ENCODE data around the gene WDFY2. TPM values are rescaled to one million over a fixed set of nuclear protein-coding genes. Genes with fewer than 3 reads are reported as not detected.

The WDFY2 gene
- total and polyA plus RNA-seq, 10 of the 15 experiments (the other 5 are each of a cell fraction or from before 2014, with no cell fraction given) = 2.1 to 13.0 (median 8.1) TPM

GRCh38 chr13:51782026-51782710 is 197.9 kb downstream of the WDFY2 start (continued):
- TF ChIP-seq BRCA1 (IDR thresholded peaks at IDR 0.05; ENCODE audit: low read depth, low read length) (no peak), POU2F2 (IDR thresholded peaks at IDR 0.05; ENCODE audit: borderline replicate concordance, low read depth, low read length) (no peak), ZNF592 (IDR thresholded peaks at IDR 0.05) (no peak), RAD51 (IDR thresholded peaks at IDR 0.05) (no peak), EGR1 (IDR thresholded peaks at IDR 0.05; ENCODE audit: borderline replicate concordance in 1 of 2, low read depth in 2 of 2, low read length in 2 of 2) (no peak)

GRCh38 chr13:51783428-51784094 is 199.3 kb downstream of the WDFY2 start:
- Histone ChIP-seq H3K79me2 (ENCODE audit: control insufficient read depth, insufficient read depth, low read length) (no peaks in the 10 kb centered on the region), H3K9ac (ENCODE audit: control insufficient read depth, insufficient read depth, low read length) (no peak overlapping the region), H3K4me3 (no peak overlapping the region), H3K27ac (ENCODE audit: control insufficient read depth, insufficient read depth) (no peak overlapping the region), H3K27me3 (replicated peaks in 1 of 2; ENCODE audit: control insufficient read depth in 2 of 2, insufficient read depth in 2 of 2, low read length in 1 of 2) (no peaks in the 10 kb centered on the region), H3K4me2 (ENCODE audit: control insufficient read depth, insufficient read depth) (no peak overlapping the region), H2AFZ (ENCODE audit: control insufficient read depth, low read depth, low read length) (no peak overlapping the region), H4K20me1 (ENCODE audit: control insufficient read depth, insufficient read depth) (no peaks in the 10 kb centered on the region), H3K9me3 (replicated peaks; ENCODE audit: control insufficient read depth, insufficient read depth, low read length) (no peaks in the 10 kb centered on the region), H3K4me1 (ENCODE audit: control insufficient read depth, insufficient read depth, low read length) (peaks cover 5% of the 10 kb centered on the region; the same call in 1 of the 2 replicates), H3K36me3 (ENCODE audit: control insufficient read depth in 2 of 2, insufficient read depth in 2 of 2, low read length in 1 of 2) (no peaks in the 10 kb centered on the region)
- FAIRE-seq (no peak), ATAC-seq (no peak), DNase-seq (ENCODE audit: low read depth, low spot score) (no peak)
- no TSS peak for BruUV-seq (replicated peaks)
- POLR2A ChIA-PET = interaction anchor here (1.0 kb wide), 1 partner anchor 330 kb away, joined by 3 read pairs; no protein-coding TSS in a partner anchor
- in situ Hi-C loops (cut with MboI) (no loop called here), intact Hi-C loops (cut with micrococcal nuclease; ENCODE audit: unreplicated experiment) (no loop called here)
- RAD21 ChIA-PET (ENCODE audit: unreplicated experiment) = interaction anchor here (1.5 kb wide), 1 partner anchor 14 kb away, joined by 8 read pairs; no protein-coding TSS in a partner anchor
- CTCF ChIA-PET = interaction anchor here (1.6 to 3.5 kb wide), 3 partner anchors 10 to 19 kb away, joined by 5 to 14 read pairs (median 12); no protein-coding TSS in a partner anchor
- SMC1A ChIA-PET (ENCODE audit: uncharacterized antibody, unreplicated experiment) = interaction anchor here (0.8 to 1.5 kb wide), 4 partner anchors 11 to 658 kb away, joined by 3 to 10 read pairs (median 6); no protein-coding TSS in a partner anchor
- 81% methylated on average over 9 of the region's 9 CpGs for WGBS (ENCODE audit: insufficient coverage, insufficient replicate concordance, low lambda C conversion rate, missing lambda C conversion rate)
- no peak for TF ChIP-seq SREBF2 (IDR thresholded peaks at IDR 0.05; ENCODE audit: low read length)
- TF ChIP-seq PRDM15 (CRISPR knock-in tag; IDR thresholded peaks at IDR 0.05) = no peak
- no peak for TF ChIP-seq RELB (IDR thresholded peaks at IDR 0.05; ENCODE audit: low read depth)
- no peak for TF ChIP-seq RAD21 (IDR thresholded peaks at IDR 0.05; ENCODE audit: insufficient read depth, low read depth, low read length)
- TF ChIP-seq NR2F1 (conservative IDR thresholded peaks at IDR 0.05) = no peak
- no peak for TF ChIP-seq CREB1 (IDR thresholded peaks at IDR 0.05; ENCODE audit: low read depth)

Data from GM12878 (cell line).